Measurements from ENCODE around the gene PDX1.

PDX1 gene

GRCh38 chr13:27923794-27924528 is 4.2 kb downstream of the PDX1 start:
- H3K27me3 ChIP-seq (ENCODE audit: insufficient read depth, low read length, poor library complexity), result no peaks in the 10 kb centered on the region
- H2AFZ ChIP-seq (ENCODE audit: low read depth, low read length), result no peak overlapping the region
- DNase-seq (no peak), ATAC-seq (ENCODE audit: insufficient read depth, low read depth) (no peak)
- no peak overlapping the region for H3K27ac ChIP-seq (ENCODE audit: low read length)
- H3K4me1 ChIP-seq (ENCODE audit: insufficient read depth, low read length), result peaks cover 13% of the 10 kb centered on the region
- no peaks in the 10 kb centered on the region for H3K36me3 ChIP-seq (ENCODE audit: insufficient read depth, low read length)
- TF ChIP-seq EZH2 (IDR thresholded peaks at IDR 0.05; ENCODE audit: borderline replicate concordance, low read depth, low read length, severe bottlenecking), result no peak
- no peak for TF ChIP-seq CTCF (IDR thresholded peaks at IDR 0.05; ENCODE audit: borderline replicate concordance, extremely low read depth, low read length, poor library complexity, severe bottlenecking)
- H4K20me1 ChIP-seq (ENCODE audit: insufficient read depth, low read length), result no peaks in the 10 kb centered on the region
- H3K9me3 ChIP-seq (ENCODE audit: insufficient read depth, low read length, severe bottlenecking), result no peaks in the 10 kb centered on the region
- no peak overlapping the region for H3K4me3 ChIP-seq (ENCODE audit: low read depth in 1 of 2, low read length in 2 of 2)
- H3K79me2 ChIP-seq (ENCODE audit: insufficient read depth, low read length), result no peaks in the 10 kb centered on the region
- H3K4me2 ChIP-seq (ENCODE audit: insufficient read depth, low read length), result no peak overlapping the region
- H3K9ac ChIP-seq (ENCODE audit: low read depth, low read length), result no peak overlapping the region

GRCh38 chr13:27924529-27925141 is 4.8 kb downstream of the PDX1 start:
- no peaks in the 10 kb centered on the region for H3K36me3 ChIP-seq (ENCODE audit: insufficient read depth, low read length)
- H4K20me1 ChIP-seq (ENCODE audit: insufficient read depth, low read length), result no peaks in the 10 kb centered on the region
- DNase-seq, result no peak
- H3K27me3 ChIP-seq (ENCODE audit: insufficient read depth, low read length, poor library complexity), result no peaks in the 10 kb centered on the region
- H3K4me2 ChIP-seq (ENCODE audit: insufficient read depth, low read length), result no peak overlapping the region
- H3K9me3 ChIP-seq (ENCODE audit: insufficient read depth, low read length, severe bottlenecking), result no peaks in the 10 kb centered on the region
- no peak overlapping the region for H3K4me3 ChIP-seq (ENCODE audit: low read depth in 1 of 2, low read length in 2 of 2)
- no peak for ATAC-seq (ENCODE audit: insufficient read depth, low read depth)
- H3K4me1 ChIP-seq (ENCODE audit: insufficient read depth, low read length), result peaks cover 13% of the 10 kb centered on the region
- no peak overlapping the region for H3K9ac ChIP-seq (ENCODE audit: low read depth, low read length)
- no peaks in the 10 kb centered on the region for H3K79me2 ChIP-seq (ENCODE audit: insufficient read depth, low read length)
- H2AFZ ChIP-seq (ENCODE audit: low read depth, low read length), result no peak overlapping the region
- no peak overlapping the region for H3K27ac ChIP-seq (ENCODE audit: low read length)
- no peak for TF ChIP-seq EZH2 (IDR thresholded peaks at IDR 0.05; ENCODE audit: borderline replicate concordance, low read depth, low read length, severe bottlenecking)

DNA sequence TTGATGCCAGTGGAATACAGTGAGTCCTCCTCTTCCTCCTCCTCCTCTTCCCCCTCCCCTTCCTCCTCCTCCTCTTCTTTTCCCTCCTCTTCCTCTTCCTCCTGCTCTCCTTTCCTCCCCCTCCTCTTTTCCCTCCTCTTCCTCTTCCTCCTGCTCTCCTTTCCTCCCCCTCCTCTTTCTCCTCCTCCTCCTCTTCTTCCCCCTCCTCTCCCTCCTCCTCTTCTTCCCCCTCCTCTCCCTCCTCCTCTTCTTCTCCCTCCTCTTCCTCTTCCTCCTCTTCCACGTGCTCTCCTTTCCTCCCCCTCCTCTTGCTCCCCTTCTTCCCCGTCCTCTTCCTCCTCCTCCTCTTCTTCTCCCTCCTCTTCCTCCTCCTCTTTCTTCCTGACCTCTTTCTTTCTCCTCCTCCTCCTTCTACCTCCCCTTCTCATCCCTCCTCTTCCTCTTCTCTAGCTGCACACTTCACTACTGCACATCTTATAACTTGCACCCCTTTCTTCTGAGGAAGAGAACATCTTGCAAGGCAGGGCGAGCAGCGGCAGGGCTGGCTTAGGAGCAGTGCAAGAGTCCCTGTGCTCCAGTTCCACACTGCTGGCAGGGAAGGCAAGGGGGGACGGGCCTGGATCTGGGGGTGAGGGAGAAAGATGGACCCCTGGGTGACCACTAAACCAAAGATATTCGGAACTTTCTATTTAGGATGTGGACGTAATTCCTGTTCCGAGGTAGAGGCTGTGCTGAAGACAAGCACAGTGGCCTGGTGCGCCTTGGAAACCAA is 5.6 kb downstream of the PDX1 start:
- DNase-seq (no peak), ATAC-seq (ENCODE audit: insufficient read depth, low read depth) (no peak)
- Histone ChIP-seq H3K4me2 (ENCODE audit: insufficient read depth, low read length) (no peak overlapping the region), H3K4me1 (ENCODE audit: insufficient read depth, low read length) (peaks cover 12% of the 10 kb centered on the region), H3K27ac (ENCODE audit: low read length) (no peak overlapping the region), H3K79me2 (ENCODE audit: insufficient read depth, low read length) (no peaks in the 10 kb centered on the region), H3K36me3 (ENCODE audit: insufficient read depth, low read length) (no peaks in the 10 kb centered on the region), H2AFZ (ENCODE audit: low read depth, low read length) (no peak overlapping the region), H3K9me3 (ENCODE audit: insufficient read depth, low read length, severe bottlenecking) (no peaks in the 10 kb centered on the region), H3K27me3 (ENCODE audit: insufficient read depth, low read length, poor library complexity) (no peaks in the 10 kb centered on the region), H3K4me3 (ENCODE audit: low read depth in 1 of 2, low read length in 2 of 2) (no peak overlapping the region), H4K20me1 (ENCODE audit: insufficient read depth, low read length) (no peaks in the 10 kb centered on the region), H3K9ac (ENCODE audit: low read depth, low read length) (no peak overlapping the region)
- no peak for TF ChIP-seq CTCF (IDR thresholded peaks at IDR 0.05; ENCODE audit: borderline replicate concordance, extremely low read depth, low read length, poor library complexity, severe bottlenecking)
- no peak for TF ChIP-seq EZH2 (IDR thresholded peaks at IDR 0.05; ENCODE audit: borderline replicate concordance, low read depth, low read length, severe bottlenecking)

Measured in DND-41 (cell line).